Measurements from ENCODE around the gene SCAMP2. TPM values are rescaled to one million over a fixed set of nuclear protein-coding genes. Genes with fewer than 3 reads are reported as not detected.
A peak's percentile ranks its signal among the peaks of the same experiment; 100 is the strongest.

SCAMP2 gene
- total and polyA plus RNA-seq, 2 of the 13 experiments (the other 11 are each of a cell fraction or from before 2014, with no cell fraction given) = 34.8 to 121 TPM

GRCh38 chr15:74889390-74889882, 16.3 kb upstream of the SCAMP2 start (continued):
- TF ChIP-seq ZNF687 (CRISPR knock-in tag; IDR thresholded peaks at IDR 0.05) (peak; percentile 81), ZNF337 (CRISPR knock-in tag; IDR thresholded peaks at IDR 0.05; ENCODE audit: borderline replicate concordance, low read depth) (no peak), RBFOX2 (IDR thresholded peaks at IDR 0.05; ENCODE audit: low read depth, low read length) (no peak), TFDP2 (CRISPR knock-in tag; IDR thresholded peaks at IDR 0.05) (peak; percentile 80), FOXO4 (CRISPR knock-in tag; conservative IDR thresholded peaks at IDR 0.05) (no peak), TFDP1 (CRISPR knock-in tag; IDR thresholded peaks at IDR 0.05; ENCODE audit: borderline replicate concordance) (peak; percentile 90), ZHX2 (IDR thresholded peaks at IDR 0.05; ENCODE audit: low read depth) (no peak), ZHX2 (CRISPR knock-in tag; IDR thresholded peaks at IDR 0.05; ENCODE audit: borderline replicate concordance) (0 out of 2 replicates have a peak, but pooled peaks have one; percentile 36), ZNF275 (CRISPR knock-in tag; IDR thresholded peaks at IDR 0.05; ENCODE audit: borderline replicate concordance) (0 out of 2 replicates have a peak, but pooled peaks have one; percentile 8)

All from HepG2 (cell line).